GDM1 (cell line): ENCODE data around the gene PTCRA.
"Not testable (repeated sequence)": the region's sequence is repeated elsewhere in the genome, so short reads cannot be mapped to it uniquely, and the experiment has no call there.

Experiments
- DNase-seq: peaks from one replicate; lab custom pipeline; 2025; lab: John Stamatoyannopoulos, UW

The PTCRA gene

GRCh38 chr6:42915732-42916131, at the start of gene PTCRA:
Gene PTCRA (plus strand): TSS chr6:42916053. CDS start chr6:42916070, 17 bp downstream.
- no peak for DNase-seq

- DNase-seq = no peak
Measured at GRCh38 chr6:42870145-42870936, 45.5 kb upstream of the PTCRA start.

- DNase-seq = no peak
Measured at GRCh38 chr6:42871711-42872110, 44.1 kb upstream of the PTCRA start.

- DNase-seq = peak; percentile 0
Measured at GRCh38 chr6:42873313-42873712, 42.5 kb upstream of the PTCRA start.

- no peak for DNase-seq
Measured at GRCh38 chr6:42877695-42878094, 38.2 kb upstream of the PTCRA start.

- DNase-seq = peak; percentile 80
Measured at GRCh38 chr6:42879372-42880239, 36.2 kb upstream of the PTCRA start, which contains the start of gene RPL7L1. Gene RPL7L1 (plus strand): TSS chr6:42879616. CDS start chr6:42879911, 295 bp downstream.

- DNase-seq = not testable (repeated sequence)
Measured at GRCh38 chr6:42880240-42880817, 35.5 kb upstream of the PTCRA start.

GRCh38 chr6:42880871-42881270, 35.0 kb upstream of the PTCRA start:
- DNase-seq = not testable (repeated sequence)

- no peak for DNase-seq
Measured at GRCh38 chr6:42885702-42886101, 30.2 kb upstream of the PTCRA start.

- not testable (repeated sequence) for DNase-seq
Measured at GRCh38 chr6:42888201-42888600, 27.7 kb upstream of the PTCRA start.

- DNase-seq = no peak
Measured at GRCh38 chr6:42889815-42890214, 26.0 kb upstream of the PTCRA start.

- peak; percentile 77 for DNase-seq
Measured at GRCh38 chr6:42890311-42891198, 25.3 kb upstream of the PTCRA start.

GRCh38 chr6:42891199-42891722, 24.6 kb upstream of the PTCRA start:
- no peak for DNase-seq

- DNase-seq = peak; percentile 70
Measured at GRCh38 chr6:42894041-42894828, 21.6 kb upstream of the PTCRA start.

GRCh38 chr6:42896178-42896719, 19.6 kb upstream of the PTCRA start:
- DNase-seq = no peak

- DNase-seq = peak; percentile 51
Measured at GRCh38 chr6:42898891-42899361, 16.9 kb upstream of the PTCRA start.

- DNase-seq = no peak
Measured at GRCh38 chr6:42899871-42900270, 16.0 kb upstream of the PTCRA start.

- peak; percentile 69 for DNase-seq
Measured at GRCh38 chr6:42901538-42901957, 14.3 kb upstream of the PTCRA start.

- DNase-seq = peak; percentile 40
Measured at GRCh38 chr6:42902429-42903263, 13.2 kb upstream of the PTCRA start.
